Thyroid gland (tissue), 4 donors: ENCODE measurements around the gene ARID4B. TPM values are rescaled to one million over a fixed set of nuclear protein-coding genes. Genes with fewer than 3 reads are reported as not detected.

Source experiments
- DNase-seq, 2 donors: peaks; one replicate each; pipeline ENCODE4 v3.0.0-alpha.2; 2019
- H3K27ac ChIP-seq, 3 donors: fragments of 200-600 bp; sonication (generic); 1 replicate in 2 of 3; 2 replicates in 1 of 3; pipeline ENCODE4 v1.5.1; 2016 to 2019; ENCODE audit warnings: mild to moderate bottlenecking in 1 of 3, moderate library complexity in 1 of 3
- H3K27me3 ChIP-seq: fragments of 200-600 bp; sonication (generic); one replicate; pipeline ENCODE4 v1.5.1; 2019
- H3K36me3 ChIP-seq, 2 donors: fragments of 200-600 bp; sonication (generic); one replicate each; pipeline ENCODE4 v1.5.1; 2016 to 2019
- H3K4me1 ChIP-seq, 2 donors: fragments of 200-600 bp; sonication (generic); one replicate each; pipeline ENCODE4 v1.5.1; 2017 to 2019
- H3K4me3 ChIP-seq, 3 donors: fragments of 200-600 bp; sonication (generic); replicated peaks in 1 of 3; 1 replicate in 2 of 3; 2 replicates in 1 of 3; pipeline ENCODE4 v1.5.1; 2016; ENCODE audit warnings: mild to moderate bottlenecking in 1 of 3
- H3K9me3 ChIP-seq: fragments of 200-600 bp; sonication (generic); one replicate; pipeline ENCODE4 v1.5.1; 2017
- POLR2A ChIP-seq, 2 donors: fragments of 450-650 bp; IDR thresholded peaks; one replicate each; pipeline ENCODE4 v1.6.1; 2017; ENCODE audit warnings: antibody characterized with exemption in 2 of 2, mild to moderate bottlenecking in 2 of 2, moderate library complexity in 1 of 2
- WGBS, 2 donors: methylation state at CpG; one replicate each; pipeline ENCODE4 v1.1.5; 2017; 5-methylcytosine and 5-hydroxymethylcytosine counted together
- intact Hi-C: fragments of 100-400 bp; cut with DNase I; formaldehyde crosslinking; loops from one replicate; pipeline ENCODE4 v1.15.1; 2023
- total RNA-seq, 4 donors: library from RNA; depleted of rRNA; stranded (reverse); fragments of >200 nt; gene quantifications; one replicate each; pipeline ENCODE4 v1.2.3, GENCODE V29; 2016
- TF ChIP-seq, protein P1 (sequence below), 6 experiments: fragments of 200-600 bp in 3 of 6; fragments of 450-650 bp in 3 of 6; sonication (generic) in 3 of 6; IDR thresholded peaks; one replicate each; pipeline ENCODE4 v1.5.1; 2016 to 2019; ENCODE audit warnings: antibody characterized with exemption in 6 of 6, mild to moderate bottlenecking in 2 of 6, inconsistent platforms in 1 of 6, moderate library complexity in 1 of 6

Gene ARID4B
- total RNA-seq, 4 donors from 2014 or later = 49.0 to 65.4 (median 52.5) TPM

- Histone ChIP-seq H3K9me3 (no peaks in the 10 kb centered on the region), H3K36me3 (no peaks in the 10 kb centered on the region), H3K27me3 (no peaks in the 10 kb centered on the region), H3K27ac (no peak overlapping the region), H3K4me1 (no peaks in the 10 kb centered on the region), H3K4me3 (no peak overlapping the region)
- intact Hi-C loops = no loop called here
- no peak for DNase-seq
- WGBS, 2 donors = 62 to 80% methylated on average over 3 of the region's 3 CpGs
- TF ChIP-seq POLR2A (IDR thresholded peaks at IDR 0.05) = no peak
- TF ChIP-seq, protein P1, sequence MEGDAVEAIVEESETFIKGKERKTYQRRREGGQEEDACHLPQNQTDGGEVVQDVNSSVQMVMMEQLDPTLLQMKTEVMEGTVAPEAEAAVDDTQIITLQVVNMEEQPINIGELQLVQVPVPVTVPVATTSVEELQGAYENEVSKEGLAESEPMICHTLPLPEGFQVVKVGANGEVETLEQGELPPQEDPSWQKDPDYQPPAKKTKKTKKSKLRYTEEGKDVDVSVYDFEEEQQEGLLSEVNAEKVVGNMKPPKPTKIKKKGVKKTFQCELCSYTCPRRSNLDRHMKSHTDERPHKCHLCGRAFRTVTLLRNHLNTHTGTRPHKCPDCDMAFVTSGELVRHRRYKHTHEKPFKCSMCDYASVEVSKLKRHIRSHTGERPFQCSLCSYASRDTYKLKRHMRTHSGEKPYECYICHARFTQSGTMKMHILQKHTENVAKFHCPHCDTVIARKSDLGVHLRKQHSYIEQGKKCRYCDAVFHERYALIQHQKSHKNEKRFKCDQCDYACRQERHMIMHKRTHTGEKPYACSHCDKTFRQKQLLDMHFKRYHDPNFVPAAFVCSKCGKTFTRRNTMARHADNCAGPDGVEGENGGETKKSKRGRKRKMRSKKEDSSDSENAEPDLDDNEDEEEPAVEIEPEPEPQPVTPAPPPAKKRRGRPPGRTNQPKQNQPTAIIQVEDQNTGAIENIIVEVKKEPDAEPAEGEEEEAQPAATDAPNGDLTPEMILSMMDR (IDR thresholded peaks at IDR 0.05) = no peak
Observed at GRCh38 chr1:235351898-235352297, 23.9 kb upstream of the ARID4B start.

GRCh38 chr1:235351441-235351840 lies 23.5 kb upstream of the ARID4B start:
- 88 to 89% methylated on average over 3 of the region's 3 CpGs for WGBS, 2 donors
- DNase-seq = no peak
- intact Hi-C loops = no loop called here
- no peaks in the 10 kb centered on the region for H3K4me1 ChIP-seq
- TF ChIP-seq POLR2A (IDR thresholded peaks at IDR 0.05) = no peak
- TF ChIP-seq, protein P1 (IDR thresholded peaks at IDR 0.05) = no peak
- H3K9me3 ChIP-seq = no peaks in the 10 kb centered on the region
- H3K27me3 ChIP-seq = no peaks in the 10 kb centered on the region
- no peak overlapping the region for H3K27ac ChIP-seq
- H3K36me3 ChIP-seq = no peaks in the 10 kb centered on the region
- H3K4me3 ChIP-seq = no peak overlapping the region

DNA sequence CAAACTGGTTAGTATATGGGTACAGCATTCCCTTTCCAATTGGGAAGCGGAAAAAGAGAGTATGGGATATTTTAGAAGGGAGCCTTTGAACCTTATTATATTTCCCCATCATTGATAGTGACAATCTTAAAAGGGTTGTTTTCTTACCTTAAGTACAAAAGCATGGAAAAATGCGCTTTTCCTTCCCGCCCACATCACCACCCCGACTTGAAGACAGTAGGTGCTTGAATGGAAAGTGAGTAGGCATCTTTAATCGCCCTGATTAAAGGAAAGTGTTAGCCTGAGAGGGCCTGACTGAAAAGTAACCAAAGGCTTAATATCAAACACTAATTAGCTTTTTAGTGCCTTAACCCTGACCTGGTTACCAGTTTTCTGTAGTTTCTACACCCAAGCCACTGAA lies 15.7 kb upstream of the ARID4B start:
- Histone ChIP-seq H3K9me3 (no peaks in the 10 kb centered on the region), H3K27me3 (no peaks in the 10 kb centered on the region), H3K4me3 (no peak overlapping the region), H3K4me1 (no peaks in the 10 kb centered on the region), H3K27ac (no peak overlapping the region), H3K36me3 (peaks cover 0 to 11% of the 10 kb centered on the region in 2 donors)
- TF ChIP-seq, protein P1 (IDR thresholded peaks at IDR 0.05) = no peak
- TF ChIP-seq POLR2A (IDR thresholded peaks at IDR 0.05) = no peak
- intact Hi-C loops = no loop called here
- DNase-seq = no peak
- WGBS, 2 donors = 94% methylated on average over 5 of the region's 5 CpGs

- intact Hi-C loops = no loop called here
- H3K4me1 ChIP-seq = no peaks in the 10 kb centered on the region
- no peak for TF ChIP-seq POLR2A (IDR thresholded peaks at IDR 0.05)
- TF ChIP-seq, protein P1 (IDR thresholded peaks at IDR 0.05) = no peak
- no peak overlapping the region for H3K27ac ChIP-seq
- H3K36me3 ChIP-seq = peaks cover 0 to 11% of the 10 kb centered on the region in 2 donors
- 92 to 93% methylated on average over 3 of the region's 3 CpGs for WGBS, 2 donors
- no peaks in the 10 kb centered on the region for H3K9me3 ChIP-seq
- DNase-seq = no peak
- no peak overlapping the region for H3K4me3 ChIP-seq
- no peaks in the 10 kb centered on the region for H3K27me3 ChIP-seq
Observed at GRCh38 chr1:235342471-235342870, 14.5 kb upstream of the ARID4B start.

GRCh38 chr1:235342039-235342438 lies 14.1 kb upstream of the ARID4B start:
- DNase-seq = no peak
- Histone ChIP-seq H3K27me3 (no peaks in the 10 kb centered on the region), H3K9me3 (no peaks in the 10 kb centered on the region), H3K4me1 (no peaks in the 10 kb centered on the region), H3K36me3 (peaks cover 0 to 11% of the 10 kb centered on the region in 2 donors), H3K4me3 (no peak overlapping the region), H3K27ac (no peak overlapping the region)
- intact Hi-C loops = no loop called here
- TF ChIP-seq, protein P1 (IDR thresholded peaks at IDR 0.05) = no peak
- no peak for TF ChIP-seq POLR2A (IDR thresholded peaks at IDR 0.05)
- 81 to 83% methylated on average over 6 of the region's 6 CpGs for WGBS, 2 donors
